GM12878 (cell line): ENCODE data around the gene TMEM174. TPM values are rescaled to one million over a fixed set of nuclear protein-coding genes. Genes with fewer than 3 reads are reported as not detected.

Experiments used
- ATAC-seq: fragments of 200-7000 bp; cut with Tn5 transposase; 3 replicates; pipeline ENCODE4 v1.9.1; 2020; ENCODE audit warnings: mild to moderate bottlenecking, moderate library complexity
- BruUV-seq: library from RNA; stranded (reverse); fragments of 400-500 nt; replicated peaks from 2 replicates; lab custom pipeline; 2021; lab: Mats Ljungman, UMichigan
- CTCF ChIA-PET: fragments of 300-600 bp; sonication (Branson Sonifier 250); formaldehyde crosslinking; extraction: SDS; loops from one replicate; lab custom pipeline; 2021; ENCODE audit warnings: inconsistent platforms; lab: Yijun Ruan, JAX
- POLR2A ChIA-PET: fragments of 350-600 bp; formaldehyde crosslinking; extraction: SDS; loops from one replicate; lab custom pipeline; 2021; ENCODE audit warnings: inconsistent platforms; lab: Charles Lee
- RAD21 ChIA-PET: fragments of 300-600 bp; sonication (Branson Sonifier 250); formaldehyde crosslinking; loops from one replicate; lab custom pipeline; 2023; ENCODE audit warnings: antibody characterized with exemption; ENCODE audit not compliant: unreplicated experiment; lab: Charles Lee
- SMC1A ChIA-PET: fragments of 300-600 bp; sonication (Branson Sonifier 250); formaldehyde crosslinking; loops from one replicate; lab custom pipeline; 2023; ENCODE audit not compliant: unreplicated experiment, uncharacterized antibody; lab: Charles Lee
- DNase-seq: peaks from one replicate; pipeline ENCODE4 v3.0.0-alpha.2; 2011; ENCODE audit warnings: low read depth, low spot score
- FAIRE-seq: peaks from 3 replicates; lab custom pipeline; 2011; peaks lifted over from hg19 to GRCh38; lab: Jason Lieb, UNC
- H2AFZ ChIP-seq: 2 replicates; pipeline ENCODE4 v1.6.0; 2011; ENCODE audit warnings: low read depth, low read length, control low read depth; ENCODE audit not compliant: control insufficient read depth
- H3K27ac ChIP-seq: 2 replicates; pipeline ENCODE4 v1.5.1; 2011; ENCODE audit warnings: control low read depth; ENCODE audit not compliant: control insufficient read depth, insufficient read depth
- H3K27me3 ChIP-seq, 2 experiments: replicated peaks in 1 of 2; 2 replicates each; pipeline versions ENCODE4 v1.6.0 to v1.6.1; 2011; ENCODE audit warnings: low read length in 1 of 2; ENCODE audit not compliant: control insufficient read depth in 2 of 2, insufficient read depth in 2 of 2
- H3K36me3 ChIP-seq, 2 experiments: 2 replicates each; pipeline ENCODE4 v1.5.1; 2011; ENCODE audit warnings: low read length in 1 of 2; ENCODE audit not compliant: control insufficient read depth in 2 of 2, insufficient read depth in 2 of 2
- H3K4me1 ChIP-seq: 2 replicates; pipeline ENCODE4 v1.6.1; 2011; ENCODE audit warnings: mild to moderate bottlenecking, low read length, moderate library complexity, mixed read lengths; ENCODE audit not compliant: control insufficient read depth, insufficient read depth
- H3K4me2 ChIP-seq: 2 replicates; pipeline ENCODE4 v1.6.0; 2011; ENCODE audit warnings: control low read depth; ENCODE audit not compliant: control insufficient read depth, insufficient read depth
- H3K4me3 ChIP-seq: fragments of 200-600 bp; sonication (generic); 2 replicates; pipeline ENCODE4 v1.5.1; 2016
- H3K79me2 ChIP-seq: 2 replicates; pipeline ENCODE4 v1.6.0; 2011; ENCODE audit warnings: low read length; ENCODE audit not compliant: control insufficient read depth, insufficient read depth
- H3K9ac ChIP-seq: 2 replicates; pipeline ENCODE4 v1.8.0; 2011; ENCODE audit warnings: low read length, control low read depth, mixed read lengths; ENCODE audit not compliant: control insufficient read depth, insufficient read depth
- H3K9me3 ChIP-seq: replicated peaks from 3 replicates; pipeline ENCODE4 v1.5.1; 2011; ENCODE audit warnings: mild to moderate bottlenecking, low read length; ENCODE audit not compliant: control insufficient read depth, insufficient read depth
- H4K20me1 ChIP-seq: 2 replicates; pipeline ENCODE4 v1.6.0; 2011; ENCODE audit not compliant: control insufficient read depth, insufficient read depth
- BCL11A ChIP-seq: IDR thresholded peaks from 2 replicates; pipeline ENCODE4 v1.6.1; 2011; ENCODE audit warnings: low read depth, low read length
- BMI1 ChIP-seq: fragments of 450-650 bp; IDR thresholded peaks from 2 replicates; pipeline ENCODE4 v1.6.1; 2016; ENCODE audit warnings: mild to moderate bottlenecking, moderate library complexity, borderline replicate concordance
- CBX3 ChIP-seq: fragments of 200-600 bp; sonication (generic); IDR thresholded peaks from 2 replicates; pipeline ENCODE4 v1.6.1; 2016; ENCODE audit warnings: low read depth, borderline replicate concordance
- CHD2 ChIP-seq: IDR thresholded peaks from 2 replicates; pipeline ENCODE4 v1.6.1; 2011; ENCODE audit warnings: low read depth, low read length, improper control_type of control experiment, borderline replicate concordance
- CTCF ChIP-seq, 3 experiments: IDR thresholded peaks in 2 of 3; conservative IDR thresholded peaks in 1 of 3; 2 replicates each; pipeline ENCODE4 v1.5.1; 2011; ENCODE audit warnings: low read depth in 3 of 3, low read length in 3 of 3, mild to moderate bottlenecking in 3 of 3, control low read depth in 2 of 3, moderate library complexity in 2 of 3, inconsistent platforms in 1 of 3, mixed read lengths in 1 of 3; ENCODE audit not compliant: control insufficient read depth in 2 of 3, insufficient read depth in 1 of 3; ENCODE audit errors: extremely low read depth in 1 of 3
- DPF2 ChIP-seq: fragments of 450-650 bp; IDR thresholded peaks from 2 replicates; pipeline ENCODE4 v1.6.1; 2017; ENCODE audit warnings: mild to moderate bottlenecking
- E2F4 ChIP-seq: IDR thresholded peaks from 2 replicates; pipeline ENCODE4 v1.6.1; 2012; ENCODE audit warnings: low read depth, low read length, improper control_type of control experiment
- ETV6 ChIP-seq, 2 experiments: fragments of 450-650 bp in 1 of 2; IDR thresholded peaks in 1 of 2; conservative IDR thresholded peaks in 1 of 2; 2 replicates each; pipeline ENCODE4 v1.6.1; 2014; ENCODE audit warnings: antibody characterized with exemption in 1 of 2, borderline replicate concordance in 1 of 2, low read depth in 1 of 2, mild to moderate bottlenecking in 1 of 2, moderate library complexity in 1 of 2
- HDAC2 ChIP-seq: fragments of 200-600 bp; sonication (generic); IDR thresholded peaks from 2 replicates; pipeline ENCODE4 v1.6.1; 2017
- JUNB ChIP-seq: IDR thresholded peaks from 2 replicates; pipeline ENCODE4 v1.6.1; 2016; ENCODE audit warnings: antibody characterized with exemption, mild to moderate bottlenecking
- KAT2A ChIP-seq: conservative IDR thresholded peaks from 2 replicates; pipeline ENCODE4 v1.6.1; 2011; ENCODE audit warnings: low read depth, low read length; ENCODE audit not compliant: control insufficient read depth
- MTA2 ChIP-seq: fragments of 450-650 bp; IDR thresholded peaks from 2 replicates; pipeline ENCODE4 v1.6.1; 2016; ENCODE audit warnings: low read depth, mild to moderate bottlenecking, moderate library complexity
- MYB ChIP-seq: fragments of 150-350 bp; IDR thresholded peaks from 2 replicates; pipeline ENCODE4 v1.6.1; 2014; ENCODE audit warnings: mild to moderate bottlenecking, low read depth, low read length, borderline replicate concordance
- RAD21 ChIP-seq: IDR thresholded peaks from 2 replicates; pipeline ENCODE4 v1.6.1; 2011; ENCODE audit warnings: mild to moderate bottlenecking, low read depth, low read length, moderate library complexity; ENCODE audit not compliant: insufficient read depth
- RAD51 ChIP-seq: fragments of 450-650 bp; IDR thresholded peaks from 2 replicates; pipeline ENCODE4 v1.6.1; 2016; ENCODE audit warnings: moderate library complexity, mild to moderate bottlenecking, inconsistent platforms
- SRF ChIP-seq, 2 experiments: IDR thresholded peaks; 2 replicates each; pipeline ENCODE4 v1.6.1; 2011; ENCODE audit warnings: low read depth in 2 of 2, low read length in 2 of 2, mild to moderate bottlenecking in 1 of 2, moderate library complexity in 1 of 2
- TCF7 ChIP-seq: IDR thresholded peaks from 2 replicates; pipeline ENCODE4 v1.6.1; 2014; ENCODE audit warnings: antibody characterized with exemption, borderline replicate concordance
- YY1 ChIP-seq: IDR thresholded peaks from 2 replicates; pipeline ENCODE4 v1.6.1; 2011; ENCODE audit warnings: low read depth, mild to moderate bottlenecking, low read length
- WGBS: methylation state at CpG from one replicate; pipeline ENCODE4 v1.1.6; 2016; ENCODE audit warnings: low lambda C conversion rate; ENCODE audit not compliant: insufficient replicate concordance, insufficient coverage; ENCODE audit errors: missing lambda C conversion rate; 5-methylcytosine and 5-hydroxymethylcytosine counted together
- in situ Hi-C: fragments of 300-500 bp; cut with MboI; formaldehyde crosslinking; loops from 9 replicates; pipeline ENCODE4 v1.14.3; 2018; ENCODE audit warnings: mixed read lengths
- intact Hi-C: fragments of 100-400 bp; cut with micrococcal nuclease; formaldehyde crosslinking; loops from one replicate; pipeline ENCODE4 v1.14.2; 2022; ENCODE audit not compliant: unreplicated experiment
- polyA plus RNA-seq, 11 experiments: library from polyadenylated mRNA; depleted of rRNA in 4 of 11; unstranded in 6 of 11; stranded (reverse) in 5 of 11; fragments of >200 nt; fragmentation: Nextera tagmentation in 4 of 11; fragmentation: Illumina TruSeq in 1 of 11; extraction: Ambion mirVana in 4 of 11; extraction: Trizol in 1 of 11; gene quantifications; 1 replicate in 1 of 11; 2 replicates in 10 of 11; pipeline versions ENCODE4 v1.2.1 to v1.2.3, GENCODE V29; 2011 to 2016; ENCODE audit warnings: inconsistent platforms in 2 of 11, missing spikeins in 2 of 11, low read depth in 1 of 11
- total RNA-seq, 4 experiments: library from RNA; depleted of rRNA in 3 of 4; stranded (reverse); fragments of >200 nt in 3 of 4; fragmentation: Illumina TruSeq in 1 of 4; extraction: Trizol in 1 of 4; gene quantifications; 2 replicates each; pipeline versions ENCODE4 v1.2.1 to v1.2.3, GENCODE V29; 2013 to 2021

Gene TMEM174
- total and polyA plus RNA-seq, 10 of the 15 experiments (the other 5 are each of a cell fraction or from before 2014, with no cell fraction given), result not detected

GRCh38 chr5:73140801-73141200 lies 32.2 kb upstream of the TMEM174 start:
- no peaks in the 10 kb centered on the region for H4K20me1 ChIP-seq
- H3K4me2 ChIP-seq, result no peak overlapping the region
- no peaks in the 10 kb centered on the region for H3K79me2 ChIP-seq
- no peaks in the 10 kb centered on the region for H3K9me3 ChIP-seq
- no peak overlapping the region for H3K9ac ChIP-seq
- ChIA-PET POLR2A (no interaction called here), SMC1A (no interaction called here), CTCF (no interaction called here), RAD21 (no interaction called here)
- BruUV-seq, result no TSS peak
- no peak overlapping the region for H3K4me3 ChIP-seq
- no peak overlapping the region for H3K27ac ChIP-seq
- H3K4me1 ChIP-seq, result no peaks in the 10 kb centered on the region
- intact Hi-C loops (no loop called here), in situ Hi-C loops (no loop called here)
- no peak for TF ChIP-seq E2F4
- TF ChIP-seq RAD21, result no peak
- TF ChIP-seq RAD51, result no peak
- no peak for TF ChIP-seq BCL11A
- TF ChIP-seq MTA2, result no peak
- DNase-seq (no peak), ATAC-seq (no peak), FAIRE-seq (no peak)
- peaks cover 0 to 2% of the 10 kb centered on the region in 2 experiments; a peak in 2 of 4 replicates for H3K27me3 ChIP-seq
- no peak overlapping the region for H2AFZ ChIP-seq
- no peaks in the 10 kb centered on the region for H3K36me3 ChIP-seq
- WGBS, result 81% methylated on average over 1 of the region's 1 CpG

- ChIA-PET SMC1A (no interaction called here), POLR2A (no interaction called here), RAD21 (no interaction called here), CTCF (no interaction called here)
- BruUV-seq, result no TSS peak
- H3K27ac ChIP-seq, result no peak overlapping the region
- H3K79me2 ChIP-seq, result no peaks in the 10 kb centered on the region
- no peak overlapping the region for H2AFZ ChIP-seq
- TF ChIP-seq SRF (IDR thresholded peaks at IDR 0.05; ENCODE audit: low read depth in 2 of 2, low read length in 2 of 2) (no peak), CBX3 (no peak), KAT2A (no peak), HDAC2 (no peak), MYB (no peak), JUNB (no peak), BMI1 (no peak), ETV6 (conservative IDR thresholded peaks at IDR 0.05 in 1 of 2, IDR thresholded peaks at IDR 0.05 in 1 of 2; ENCODE audit: borderline replicate concordance in 1 of 2, low read depth in 1 of 2) (no peak), DPF2 (no peak), CTCF (IDR thresholded peaks at IDR 0.05 in 2 of 3, conservative IDR thresholded peaks at IDR 0.05 in 1 of 3; ENCODE audit: control insufficient read depth in 2 of 3, extremely low read depth in 1 of 3, insufficient read depth in 1 of 3, low read depth in 3 of 3, low read length in 3 of 3) (no peak), TCF7 (no peak), CHD2 (no peak), YY1 (no peak)
- H3K4me1 ChIP-seq, result no peaks in the 10 kb centered on the region
- peaks cover 0 to 2% of the 10 kb centered on the region in 2 experiments; a peak in 2 of 4 replicates for H3K27me3 ChIP-seq
- no peak overlapping the region for H3K4me2 ChIP-seq
- H4K20me1 ChIP-seq, result no peaks in the 10 kb centered on the region
- 18% methylated on average over 8 of the region's 8 CpGs for WGBS
- intact Hi-C loops, result no loop called here
- FAIRE-seq (no peak), DNase-seq (no peak), ATAC-seq (no peak)
- in situ Hi-C loops, result no loop called here
- H3K4me3 ChIP-seq, result no peak overlapping the region
- no peaks in the 10 kb centered on the region for H3K36me3 ChIP-seq
- no peaks in the 10 kb centered on the region for H3K9me3 ChIP-seq
- no peak overlapping the region for H3K9ac ChIP-seq
Measured at GRCh38 chr5:73142035-73142434, 31.0 kb upstream of the TMEM174 start.
